K562 (cell line): ENCODE results near the gene ATP8B2. TPM values are rescaled to one million over a fixed set of nuclear protein-coding genes. Genes with fewer than 3 reads are reported as not detected.
A peak's percentile ranks its signal among the peaks of the same experiment; 100 is the strongest.

Source experiments
- ADNP ChIP-seq: fragments of 200-800 bp; sonication (Bioruptor generic); IDR thresholded peaks from 2 replicates; pipeline ENCODE4 v1.6.1; 2016; ENCODE audit warnings: missing genetic modification characterization, missing compliant biosample characterization
- ARID1B ChIP-seq: fragments of 450-650 bp; IDR thresholded peaks from 2 replicates; pipeline ENCODE4 v1.6.1; 2016; ENCODE audit warnings: antibody characterized with exemption, mild to moderate bottlenecking, inconsistent platforms
- ATF1 ChIP-seq, 2 experiments: fragments of 450-650 bp in 1 of 2; IDR thresholded peaks; 2 replicates each; pipeline ENCODE4 v1.6.1; 2016; ENCODE audit warnings: missing compliant biosample characterization in 1 of 2, missing genetic modification characterization in 1 of 2
- BRCA1 ChIP-seq, 2 experiments: fragments of 450-650 bp in 1 of 2; sonication (generic) in 1 of 2; formaldehyde crosslinking in 1 of 2; IDR thresholded peaks; 2 replicates each; pipeline versions ENCODE4 v1.5.0 to v1.6.1; 2017 to 2020; ENCODE audit warnings: mild to moderate bottlenecking in 1 of 2, missing genetic modification reagents in 1 of 2
- DEAF1 ChIP-seq: fragments of 450-650 bp; formaldehyde crosslinking; IDR thresholded peaks from 2 replicates; pipeline ENCODE4 v1.4.0; 2020; ENCODE audit warnings: mild to moderate bottlenecking, moderate library complexity
- E2F6 ChIP-seq, 2 experiments: IDR thresholded peaks; 2 replicates each; pipeline ENCODE4 v1.6.1; 2011; ENCODE audit warnings: borderline replicate concordance in 1 of 2, control low read depth in 1 of 2, low read depth in 1 of 2, low read length in 1 of 2, mild to moderate bottlenecking in 1 of 2, mixed read lengths in 1 of 2, moderate library complexity in 1 of 2; ENCODE audit not compliant: insufficient read depth in 1 of 2, insufficient read length in 1 of 2, poor library complexity in 1 of 2, severe bottlenecking in 1 of 2; ENCODE audit errors: extremely low read depth in 1 of 2
- GTF2F1 ChIP-seq: IDR thresholded peaks from 2 replicates; pipeline ENCODE4 v1.6.1; 2011; ENCODE audit warnings: low read depth, low read length, improper control_type of control experiment
- HDAC3 ChIP-seq: fragments of 450-650 bp; IDR thresholded peaks from 2 replicates; pipeline ENCODE4 v1.6.1; 2018; ENCODE audit warnings: borderline replicate concordance, mild to moderate bottlenecking, moderate library complexity; ENCODE audit not compliant: partially characterized antibody
- HLTF ChIP-seq: fragments of 450-650 bp; IDR thresholded peaks from 2 replicates; pipeline ENCODE4 v1.6.1; 2016
- HSF4 ChIP-seq: fragments of 250-450 bp; sonication (Bioruptor Pico); IDR thresholded peaks from 2 replicates; pipeline ENCODE4 v2.1.2; 2022; ENCODE audit warnings: mild to moderate bottlenecking, moderate library complexity, borderline replicate concordance
- KAT7 ChIP-seq: sonication (generic); formaldehyde crosslinking; IDR thresholded peaks from 2 replicates; pipeline ENCODE4 v1.8.0; 2022; ENCODE audit warnings: missing genetic modification reagents, mild to moderate bottlenecking, borderline replicate concordance
- NCOA1 ChIP-seq: fragments of 450-650 bp; IDR thresholded peaks from 2 replicates; pipeline ENCODE4 v1.6.1; 2016; ENCODE audit warnings: low read depth
- NR2C1 ChIP-seq, 2 experiments: fragments of 450-650 bp; IDR thresholded peaks; 2 replicates each; pipeline ENCODE4 v1.6.1; 2017; ENCODE audit warnings: mild to moderate bottlenecking in 2 of 2, antibody characterized with exemption in 1 of 2, inconsistent platforms in 1 of 2, missing compliant biosample characterization in 1 of 2, missing genetic modification characterization in 1 of 2
- TEAD1 ChIP-seq, 2 experiments: fragments of 450-650 bp in 1 of 2; sonication (generic) in 1 of 2; formaldehyde crosslinking; IDR thresholded peaks; 2 replicates each; pipeline versions ENCODE4 v1.4.0 to v1.8.0; 2020 to 2022; ENCODE audit warnings: mild to moderate bottlenecking in 2 of 2, missing genetic modification reagents in 1 of 2
- ZBTB43 ChIP-seq: sonication (generic); formaldehyde crosslinking; IDR thresholded peaks from 2 replicates; pipeline ENCODE4 v1.8.0; 2023; ENCODE audit warnings: mild to moderate bottlenecking, missing genetic modification reagents
- ZFP30 ChIP-seq: fragments of 250-450 bp; sonication (Bioruptor Pico); IDR thresholded peaks from 2 replicates; pipeline ENCODE4 v1.8.0; 2022; ENCODE audit warnings: moderate library complexity, mild to moderate bottlenecking, inconsistent platforms, borderline replicate concordance
- ZHX1 ChIP-seq: fragments of 150-350 bp; conservative IDR thresholded peaks from 2 replicates; pipeline ENCODE4 v1.6.1; 2014; ENCODE audit warnings: low read length
- ZNF23 ChIP-seq: fragments of 250-450 bp; sonication (Bioruptor Pico); IDR thresholded peaks from 2 replicates; pipeline ENCODE4 v1.4.0; 2020; ENCODE audit warnings: mild to moderate bottlenecking
- ZNF408 ChIP-seq: fragments of 250-450 bp; sonication (Bioruptor Pico); IDR thresholded peaks from 2 replicates; pipeline ENCODE4 v1.4.0; 2020; ENCODE audit warnings: low read depth, mild to moderate bottlenecking, moderate library complexity
- ZNF668 ChIP-seq: fragments of 250-450 bp; sonication (Bioruptor Pico); IDR thresholded peaks from 2 replicates; pipeline ENCODE4 v1.8.0; 2022; ENCODE audit warnings: mild to moderate bottlenecking, inconsistent platforms
- polyA plus RNA-seq, 8 experiments: library from polyadenylated mRNA; depleted of rRNA in 4 of 8; stranded (reverse) in 5 of 8; unstranded in 3 of 8; fragments of >200 nt; fragmentation: Nextera tagmentation in 2 of 8; fragmentation: Illumina TruSeq in 1 of 8; extraction: Ambion mirVana in 2 of 8; extraction: Trizol in 1 of 8; gene quantifications; 2 replicates each; pipeline versions ENCODE4 v1.2.1 to v1.2.3, GENCODE V29; 2011 to 2014; ENCODE audit warnings: inconsistent platforms in 1 of 8, missing spikeins in 1 of 8
- total RNA-seq, 7 experiments: library from RNA; depleted of rRNA in 6 of 7; stranded (reverse); fragments of >200 nt in 6 of 7; fragmentation: Illumina TruSeq in 2 of 7; extraction: Trizol in 2 of 7; gene quantifications; 2 replicates each; pipeline versions ENCODE4 v1.2.1 to v1.2.3, GENCODE V29; 2011 to 2021; ENCODE audit warnings: low replicate concordance in 1 of 7

Gene ATP8B2
- total and polyA plus RNA-seq, 9 of the 15 experiments (the other 6 are each of a cell fraction or from before 2014, with no cell fraction given), result 0.27 to 33.2 (median 18.4) TPM

DNA sequence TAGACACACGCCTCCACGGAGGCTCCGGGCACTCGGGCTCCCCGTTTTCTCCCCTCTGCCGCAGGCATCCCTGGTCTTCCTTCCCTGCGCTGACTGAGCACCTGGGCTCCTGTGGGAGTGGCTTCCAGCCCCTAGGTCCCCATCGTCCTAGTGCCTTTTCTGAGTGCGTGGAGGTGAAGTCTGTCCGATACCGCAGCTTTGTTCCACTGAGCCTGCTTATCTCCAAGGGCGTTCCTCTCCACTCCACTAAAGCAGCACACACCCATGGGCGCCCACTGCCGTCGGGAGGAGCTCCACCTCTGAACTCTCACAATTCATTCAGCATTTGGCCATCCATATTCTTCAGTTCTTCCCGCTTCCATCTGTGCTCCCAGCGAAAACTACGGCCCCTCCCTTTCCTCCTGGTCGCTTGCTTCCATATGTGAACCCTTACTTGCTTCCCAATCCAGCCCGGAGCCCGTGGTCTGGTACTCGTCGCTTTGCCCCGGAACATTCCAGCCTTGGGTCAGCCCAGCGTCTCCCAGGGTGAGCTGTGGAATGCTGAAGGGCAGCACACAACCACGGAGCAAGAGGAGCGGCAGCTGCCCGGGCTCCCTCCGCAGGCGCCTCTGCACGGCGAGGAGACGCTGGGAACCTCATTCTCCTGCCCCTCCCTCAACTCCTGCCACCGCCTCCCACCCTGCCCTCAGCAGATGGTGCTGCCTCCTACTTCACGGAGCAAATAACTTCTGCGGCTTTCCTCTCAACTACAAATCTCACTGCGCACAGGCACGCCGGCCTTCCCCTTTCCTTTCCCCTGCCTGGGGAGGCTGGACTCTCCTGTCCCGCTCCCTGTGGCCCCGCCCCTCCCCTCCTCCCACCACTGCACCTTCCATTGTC is 27.5 kb downstream of the ATP8B2 start (continued):
- TF ChIP-seq ZHX1 (no peak), HDAC3 (no peak), ADNP (tag) (no peak), NCOA1 (no peak), GTF2F1 (no peak), ZNF408 (no peak), HLTF (no peak), ARID1B (peak; percentile 69), NR2C1 (IDR thresholded peaks at IDR 0.05) (no peak), NR2C1 (tag; IDR thresholded peaks at IDR 0.05) (peak; percentile 32; the same call in 1 of the 2 replicates), DEAF1 (CRISPR knock-in tag) (no peak), TEAD1 (CRISPR knock-in tag; IDR thresholded peaks at IDR 0.05) (peak in 1 of 2 experiments; percentile 62; a peak in 1 of 4 replicates), ATF1 (CRISPR knock-in tag; IDR thresholded peaks at IDR 0.05) (no peak), ATF1 (tag; IDR thresholded peaks at IDR 0.05) (no peak), ZNF668 (CRISPR knock-in tag) (no peak), ZNF23 (CRISPR knock-in tag) (no peak), HSF4 (no peak), E2F6 (IDR thresholded peaks at IDR 0.05; ENCODE audit: borderline replicate concordance in 1 of 2, extremely low read depth in 1 of 2, insufficient read depth in 1 of 2, insufficient read length in 1 of 2, low read depth in 1 of 2, low read length in 1 of 2, poor library complexity in 1 of 2, severe bottlenecking in 1 of 2) (no peak), BRCA1 (IDR thresholded peaks at IDR 0.05) (no peak), BRCA1 (CRISPR knock-in tag; IDR thresholded peaks at IDR 0.05) (0 out of 2 replicates have a peak, but pooled peaks have one; percentile 27), KAT7 (CRISPR knock-in tag) (no peak), ZBTB43 (CRISPR knock-in tag) (no peak), ZFP30 (no peak)
